Activated CD8-positive, alpha-beta memory T cell treated with anti-CD3 and anti-CD28 coated beads, Interleukin-2, amount 50 U/mL, for 48 hours (primary cell): ENCODE data around the gene KCTD12.
A peak's percentile ranks its signal among the peaks of the same experiment; 100 is the strongest.
"Not testable (repeated sequence)": the region's sequence is repeated elsewhere in the genome, so short reads cannot be mapped to it uniquely, and the experiment has no call there.

ENCODE experiments used
- DNase-seq: peaks from one replicate; pipeline ENCODE4 v3.0.0-alpha.2; 2020

The KCTD12 gene

GRCh38 chr13:76886292-76887075, at the start of gene KCTD12:
Gene KCTD12 (minus strand): TSS chr13:76886405. CDS start chr13:76886148, 257 bp downstream.
- DNase-seq: peak; percentile 88

- DNase-seq: no peak
These were observed 48.5 kb upstream of the KCTD12 start for GRCh38 chr13:76934671-76935070.

GRCh38 chr13:76932076-76932475, 45.9 kb upstream of the KCTD12 start:
- no peak for DNase-seq

GRCh38 chr13:76929851-76930374, 43.7 kb upstream of the KCTD12 start:
- no peak for DNase-seq

GRCh38 chr13:76929320-76929719, 43.1 kb upstream of the KCTD12 start:
- no peak for DNase-seq

- DNase-seq: no peak
These were observed 42.3 kb upstream of the KCTD12 start for GRCh38 chr13:76928456-76928855.

GRCh38 chr13:76927955-76928354, 41.8 kb upstream of the KCTD12 start:
- DNase-seq: no peak

GRCh38 chr13:76925115-76925514, 38.9 kb upstream of the KCTD12 start:
- DNase-seq: no peak

GRCh38 chr13:76921516-76921915, 35.3 kb upstream of the KCTD12 start:
- no peak for DNase-seq

- not testable (repeated sequence) for DNase-seq
These were observed 31.7 kb upstream of the KCTD12 start for GRCh38 chr13:76917755-76918481.

- DNase-seq: no peak
These were observed 30.9 kb upstream of the KCTD12 start for GRCh38 chr13:76917095-76917494.

GRCh38 chr13:76913898-76914297, 27.7 kb upstream of the KCTD12 start:
- DNase-seq: no peak

- no peak for DNase-seq
These were observed 26.3 kb upstream of the KCTD12 start for GRCh38 chr13:76912476-76912875.

GRCh38 chr13:76904507-76904906, 18.3 kb upstream of the KCTD12 start:
- no peak for DNase-seq

GRCh38 chr13:76903544-76904162, 17.4 kb upstream of the KCTD12 start:
- DNase-seq: peak; percentile 69

- not testable (repeated sequence) for DNase-seq
These were observed 12.9 kb upstream of the KCTD12 start for GRCh38 chr13:76899066-76899465.

GRCh38 chr13:76897171-76897570, 11.0 kb upstream of the KCTD12 start:
- not testable (repeated sequence) for DNase-seq

- no peak for DNase-seq
These were observed 8.4 kb upstream of the KCTD12 start for GRCh38 chr13:76894401-76895110.

GRCh38 chr13:76892488-76892887, 6.3 kb upstream of the KCTD12 start:
- no peak for DNase-seq

- no peak for DNase-seq
These were observed 3.8 kb upstream of the KCTD12 start for GRCh38 chr13:76890021-76890420.

- no peak for DNase-seq
These were observed 3.0 kb upstream of the KCTD12 start for GRCh38 chr13:76889254-76889653.

GRCh38 chr13:76888421-76888820, 2.2 kb upstream of the KCTD12 start:
- DNase-seq: no peak

- DNase-seq: no peak
These were observed 915 bp upstream of the KCTD12 start for GRCh38 chr13:76887076-76887563.
